LNCaP clone FGC (cell line): ENCODE results near the gene ASXL1.
A peak's percentile ranks its signal among the peaks of the same experiment; 100 is the strongest.

Source experiments
- DNase-seq: peaks from one replicate; pipeline ENCODE4 v3.0.0-alpha.2; 2011; ENCODE audit warnings: low read depth
- H3K4me3 ChIP-seq: 2 replicates; pipeline ENCODE4 v1.5.1; 2011; ENCODE audit warnings: mild to moderate bottlenecking, low read depth, low read length, control low read depth
- TF ChIP-seq, protein P1 (sequence below): IDR thresholded peaks from 2 replicates; pipeline ENCODE4 v1.5.1; 2012; ENCODE audit warnings: mild to moderate bottlenecking; ENCODE audit not compliant: control insufficient read depth, insufficient read depth; ENCODE audit errors: extremely low read depth

ASXL1 gene

GRCh38 chr20:32329817-32330554 lies 28.1 kb upstream of the ASXL1 start:
- H3K4me3 ChIP-seq, result no peak overlapping the region
- DNase-seq, result peak; percentile 92
- TF ChIP-seq, protein P1, sequence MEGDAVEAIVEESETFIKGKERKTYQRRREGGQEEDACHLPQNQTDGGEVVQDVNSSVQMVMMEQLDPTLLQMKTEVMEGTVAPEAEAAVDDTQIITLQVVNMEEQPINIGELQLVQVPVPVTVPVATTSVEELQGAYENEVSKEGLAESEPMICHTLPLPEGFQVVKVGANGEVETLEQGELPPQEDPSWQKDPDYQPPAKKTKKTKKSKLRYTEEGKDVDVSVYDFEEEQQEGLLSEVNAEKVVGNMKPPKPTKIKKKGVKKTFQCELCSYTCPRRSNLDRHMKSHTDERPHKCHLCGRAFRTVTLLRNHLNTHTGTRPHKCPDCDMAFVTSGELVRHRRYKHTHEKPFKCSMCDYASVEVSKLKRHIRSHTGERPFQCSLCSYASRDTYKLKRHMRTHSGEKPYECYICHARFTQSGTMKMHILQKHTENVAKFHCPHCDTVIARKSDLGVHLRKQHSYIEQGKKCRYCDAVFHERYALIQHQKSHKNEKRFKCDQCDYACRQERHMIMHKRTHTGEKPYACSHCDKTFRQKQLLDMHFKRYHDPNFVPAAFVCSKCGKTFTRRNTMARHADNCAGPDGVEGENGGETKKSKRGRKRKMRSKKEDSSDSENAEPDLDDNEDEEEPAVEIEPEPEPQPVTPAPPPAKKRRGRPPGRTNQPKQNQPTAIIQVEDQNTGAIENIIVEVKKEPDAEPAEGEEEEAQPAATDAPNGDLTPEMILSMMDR, result no peak

- no peak overlapping the region for H3K4me3 ChIP-seq
- TF ChIP-seq, protein P1, result no peak
- DNase-seq, result no peak
Observed at GRCh38 chr20:32330555-32330897, 27.6 kb upstream of the ASXL1 start.

GRCh38 chr20:32332614-32333013 lies 25.5 kb upstream of the ASXL1 start:
- DNase-seq, result no peak
- TF ChIP-seq, protein P1, result no peak
- H3K4me3 ChIP-seq, result no peak overlapping the region

- DNase-seq, result no peak
- TF ChIP-seq, protein P1, result no peak
- H3K4me3 ChIP-seq, result no peak overlapping the region
Observed at GRCh38 chr20:32333181-32333987, 24.7 kb upstream of the ASXL1 start.

- H3K4me3 ChIP-seq, result no peak overlapping the region
- TF ChIP-seq, protein P1, result no peak
- DNase-seq, result no peak
Observed at GRCh38 chr20:32333988-32334885, 23.9 kb upstream of the ASXL1 start.

GRCh38 chr20:32336918-32337347 lies 21.2 kb upstream of the ASXL1 start:
- TF ChIP-seq, protein P1, result peak; percentile 65
- DNase-seq, result no peak
- no peak overlapping the region for H3K4me3 ChIP-seq
